Esophagus squamous epithelium (tissue), 4 donors: ENCODE measurements around the gene HMMR.
"Not testable (repeated sequence)": the region's sequence is repeated elsewhere in the genome, so short reads cannot be mapped to it uniquely, and the experiment has no call there.

Source experiments
- POLR2A ChIP-seq, 4 donors: fragments of 450-650 bp; IDR thresholded peaks; one replicate each; pipeline ENCODE4 v1.6.1; 2017; ENCODE audit warnings: antibody characterized with exemption in 4 of 4, mild to moderate bottlenecking in 4 of 4, moderate library complexity in 3 of 4
- TF ChIP-seq, protein P1 (sequence below), 6 experiments: fragments of 450-650 bp in 4 of 6; fragments of 200-600 bp in 2 of 6; sonication (generic) in 2 of 6; IDR thresholded peaks; one replicate each; pipeline ENCODE4 v1.5.1; 2016 to 2019; ENCODE audit warnings: antibody characterized with exemption in 6 of 6, mild to moderate bottlenecking in 4 of 6, moderate library complexity in 4 of 6

DNA sequence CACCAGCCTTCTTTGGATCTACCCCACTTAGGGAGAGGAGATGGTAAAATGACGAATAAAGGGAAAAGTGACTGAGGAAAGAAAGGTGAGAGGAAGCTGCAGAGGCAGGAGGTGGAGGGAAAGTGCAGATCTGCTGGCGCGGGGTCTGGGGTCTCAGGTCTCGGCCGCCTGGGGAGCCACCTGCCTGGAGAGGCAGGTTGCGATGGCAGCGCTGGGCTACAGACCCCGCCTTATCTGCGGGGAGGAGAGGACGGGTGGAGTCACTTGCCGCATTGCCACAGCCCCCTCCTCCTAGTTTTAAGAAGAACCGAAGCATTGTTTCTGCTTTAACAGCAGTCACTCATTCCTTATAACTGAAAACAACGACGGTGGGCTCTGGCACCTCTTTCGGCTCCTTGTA is 44.8 kb upstream of the HMMR start:
- TF ChIP-seq, protein P1, sequence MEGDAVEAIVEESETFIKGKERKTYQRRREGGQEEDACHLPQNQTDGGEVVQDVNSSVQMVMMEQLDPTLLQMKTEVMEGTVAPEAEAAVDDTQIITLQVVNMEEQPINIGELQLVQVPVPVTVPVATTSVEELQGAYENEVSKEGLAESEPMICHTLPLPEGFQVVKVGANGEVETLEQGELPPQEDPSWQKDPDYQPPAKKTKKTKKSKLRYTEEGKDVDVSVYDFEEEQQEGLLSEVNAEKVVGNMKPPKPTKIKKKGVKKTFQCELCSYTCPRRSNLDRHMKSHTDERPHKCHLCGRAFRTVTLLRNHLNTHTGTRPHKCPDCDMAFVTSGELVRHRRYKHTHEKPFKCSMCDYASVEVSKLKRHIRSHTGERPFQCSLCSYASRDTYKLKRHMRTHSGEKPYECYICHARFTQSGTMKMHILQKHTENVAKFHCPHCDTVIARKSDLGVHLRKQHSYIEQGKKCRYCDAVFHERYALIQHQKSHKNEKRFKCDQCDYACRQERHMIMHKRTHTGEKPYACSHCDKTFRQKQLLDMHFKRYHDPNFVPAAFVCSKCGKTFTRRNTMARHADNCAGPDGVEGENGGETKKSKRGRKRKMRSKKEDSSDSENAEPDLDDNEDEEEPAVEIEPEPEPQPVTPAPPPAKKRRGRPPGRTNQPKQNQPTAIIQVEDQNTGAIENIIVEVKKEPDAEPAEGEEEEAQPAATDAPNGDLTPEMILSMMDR (IDR thresholded peaks at IDR 0.05), result not testable (repeated sequence)
- not testable (repeated sequence) for TF ChIP-seq POLR2A (IDR thresholded peaks at IDR 0.05)
